Measurements from ENCODE around the gene CCNK. TPM values are rescaled to one million over a fixed set of nuclear protein-coding genes. Genes with fewer than 3 reads are reported as not detected.

The CCNK gene
- total and polyA plus RNA-seq, 5 donors from 2014 or later: 8.8 to 139 (median 22.3) TPM

- Histone ChIP-seq H3K4me1 (ENCODE audit: control insufficient read depth, insufficient read depth, low read length, poor library complexity, severe bottlenecking) (no peaks in the 10 kb centered on the region), H3K4me3 (ENCODE audit: low read depth, low read length) (no peak overlapping the region), H3K36me3 (ENCODE audit: control insufficient read depth, insufficient read depth, low read length) (no peaks in the 10 kb centered on the region), H3K27ac (ENCODE audit: insufficient read depth, low read length, poor library complexity, severe bottlenecking) (no peak overlapping the region), H3K9me3 (ENCODE audit: control insufficient read depth in 2 of 2, low read length in 2 of 2) (no peaks in the 10 kb centered on the region), H3K27me3 (ENCODE audit: control insufficient read depth, insufficient read depth, low read length) (no peaks in the 10 kb centered on the region)
- H3K9me3 Mint-ChIP-seq: no peaks in the 10 kb centered on the region
- no peak for DNase-seq
- H3K4me1 Mint-ChIP-seq: peaks cover 0 to 10% (median 4%) of the 10 kb centered on the region in 4 donors
- no peaks in the 10 kb centered on the region for H3K36me3 Mint-ChIP-seq
- ATAC-seq (ENCODE audit: low read depth in 2 of 2): no peak
- no peak overlapping the region for H3K4me3 Mint-ChIP-seq
- peak overlapping the region in 1 of 3 donors; percentile 7 for H3K27ac Mint-ChIP-seq
- H3K27me3 Mint-ChIP-seq: peaks cover under 1% of the 10 kb centered on the region
Observed at GRCh38 chr14:99554184-99554583, 73.0 kb downstream of the CCNK start.

GRCh38 chr14:99554757-99555531 lies 73.7 kb downstream of the CCNK start:
- Histone ChIP-seq H3K4me1 (ENCODE audit: control insufficient read depth, insufficient read depth, low read length, poor library complexity, severe bottlenecking) (no peaks in the 10 kb centered on the region), H3K27me3 (ENCODE audit: control insufficient read depth, insufficient read depth, low read length) (no peaks in the 10 kb centered on the region), H3K36me3 (ENCODE audit: control insufficient read depth, insufficient read depth, low read length) (no peaks in the 10 kb centered on the region), H3K27ac (ENCODE audit: insufficient read depth, low read length, poor library complexity, severe bottlenecking) (no peak overlapping the region), H3K9me3 (ENCODE audit: control insufficient read depth in 2 of 2, low read length in 2 of 2) (no peaks in the 10 kb centered on the region), H3K4me3 (ENCODE audit: low read depth, low read length) (no peak overlapping the region)
- ATAC-seq (ENCODE audit: low read depth in 2 of 2) (no peak), DNase-seq (no peak)
- Mint-ChIP-seq H3K36me3 (no peaks in the 10 kb centered on the region), H3K27me3 (peaks cover 5% of the 10 kb centered on the region), H3K4me3 (peak overlapping the region in 1 of 4 donors; percentile 12), H3K27ac (no peak overlapping the region), H3K9me3 (no peaks in the 10 kb centered on the region), H3K4me1 (peaks cover 0 to 10% (median 4%) of the 10 kb centered on the region in 4 donors)

- Histone ChIP-seq H3K4me1 (ENCODE audit: control insufficient read depth, insufficient read depth, low read length, poor library complexity, severe bottlenecking) (no peaks in the 10 kb centered on the region), H3K36me3 (ENCODE audit: control insufficient read depth, insufficient read depth, low read length) (no peaks in the 10 kb centered on the region), H3K27me3 (ENCODE audit: control insufficient read depth, insufficient read depth, low read length) (no peaks in the 10 kb centered on the region), H3K9me3 (ENCODE audit: control insufficient read depth in 2 of 2, low read length in 2 of 2) (no peaks in the 10 kb centered on the region), H3K27ac (ENCODE audit: insufficient read depth, low read length, poor library complexity, severe bottlenecking) (no peak overlapping the region), H3K4me3 (ENCODE audit: low read depth, low read length) (no peak overlapping the region)
- DNase-seq (no peak), ATAC-seq (ENCODE audit: low read depth in 2 of 2) (no peak)
- Mint-ChIP-seq H3K27me3 (peaks cover 5% of the 10 kb centered on the region), H3K4me1 (peaks cover 0 to 7% (median 2%) of the 10 kb centered on the region in 4 donors), H3K36me3 (no peaks in the 10 kb centered on the region), H3K9me3 (no peaks in the 10 kb centered on the region), H3K4me3 (no peak overlapping the region), H3K27ac (no peak overlapping the region)
Observed at GRCh38 chr14:99556134-99556791, 75.1 kb downstream of the CCNK start.

- H3K27me3 ChIP-seq (ENCODE audit: control insufficient read depth, insufficient read depth, low read length): no peaks in the 10 kb centered on the region
- ATAC-seq (ENCODE audit: low read depth in 2 of 2) (no peak), DNase-seq (no peak)
- H3K4me3 ChIP-seq (ENCODE audit: low read depth, low read length): no peak overlapping the region
- H3K4me1 Mint-ChIP-seq: peaks cover 0 to 14% (median 3%) of the 10 kb centered on the region in 4 donors
- no peaks in the 10 kb centered on the region for H3K9me3 ChIP-seq (ENCODE audit: control insufficient read depth in 2 of 2, low read length in 2 of 2)
- no peak overlapping the region for H3K4me3 Mint-ChIP-seq
- H3K27ac Mint-ChIP-seq: no peak overlapping the region
- H3K4me1 ChIP-seq (ENCODE audit: control insufficient read depth, insufficient read depth, low read length, poor library complexity, severe bottlenecking): no peaks in the 10 kb centered on the region
- peaks cover 5% of the 10 kb centered on the region for H3K27me3 Mint-ChIP-seq
- no peaks in the 10 kb centered on the region for H3K36me3 Mint-ChIP-seq
- H3K36me3 ChIP-seq (ENCODE audit: control insufficient read depth, insufficient read depth, low read length): no peaks in the 10 kb centered on the region
- no peak overlapping the region for H3K27ac ChIP-seq (ENCODE audit: insufficient read depth, low read length, poor library complexity, severe bottlenecking)
- no peaks in the 10 kb centered on the region for H3K9me3 Mint-ChIP-seq
Observed at GRCh38 chr14:99559286-99559990, 78.2 kb downstream of the CCNK start.

- Mint-ChIP-seq H3K4me1 (peaks cover 0 to 15% (median 3%) of the 10 kb centered on the region in 4 donors), H3K4me3 (no peak overlapping the region), H3K27ac (no peak overlapping the region), H3K9me3 (no peaks in the 10 kb centered on the region), H3K36me3 (no peaks in the 10 kb centered on the region), H3K27me3 (peaks cover 5% of the 10 kb centered on the region)
- Histone ChIP-seq H3K27ac (ENCODE audit: insufficient read depth, low read length, poor library complexity, severe bottlenecking) (no peak overlapping the region), H3K9me3 (ENCODE audit: control insufficient read depth in 2 of 2, low read length in 2 of 2) (no peaks in the 10 kb centered on the region), H3K36me3 (ENCODE audit: control insufficient read depth, insufficient read depth, low read length) (no peaks in the 10 kb centered on the region), H3K4me3 (ENCODE audit: low read depth, low read length) (no peak overlapping the region), H3K4me1 (ENCODE audit: control insufficient read depth, insufficient read depth, low read length, poor library complexity, severe bottlenecking) (no peaks in the 10 kb centered on the region), H3K27me3 (ENCODE audit: control insufficient read depth, insufficient read depth, low read length) (no peaks in the 10 kb centered on the region)
- DNase-seq: no peak
- ATAC-seq (ENCODE audit: low read depth in 2 of 2): no peak
Observed at GRCh38 chr14:99560403-99560802, 79.2 kb downstream of the CCNK start.

GRCh38 chr14:99560922-99561683 lies 79.9 kb downstream of the CCNK start:
- H3K4me3 ChIP-seq (ENCODE audit: low read depth, low read length): no peak overlapping the region
- no peak for ATAC-seq (ENCODE audit: low read depth in 2 of 2)
- no peaks in the 10 kb centered on the region for H3K36me3 ChIP-seq (ENCODE audit: control insufficient read depth, insufficient read depth, low read length)
- H3K27ac Mint-ChIP-seq: no peak overlapping the region
- no peaks in the 10 kb centered on the region for H3K36me3 Mint-ChIP-seq
- H3K27ac ChIP-seq (ENCODE audit: insufficient read depth, low read length, poor library complexity, severe bottlenecking): no peak overlapping the region
- peaks cover 5% of the 10 kb centered on the region for H3K27me3 Mint-ChIP-seq
- no peaks in the 10 kb centered on the region for H3K9me3 Mint-ChIP-seq
- H3K9me3 ChIP-seq (ENCODE audit: control insufficient read depth in 2 of 2, low read length in 2 of 2): no peaks in the 10 kb centered on the region
- peaks cover 0 to 11% (median 2%) of the 10 kb centered on the region in 4 donors for H3K4me1 Mint-ChIP-seq
- no peaks in the 10 kb centered on the region for H3K27me3 ChIP-seq (ENCODE audit: control insufficient read depth, insufficient read depth, low read length)
- H3K4me3 Mint-ChIP-seq: no peak overlapping the region
- no peak for DNase-seq
- H3K4me1 ChIP-seq (ENCODE audit: control insufficient read depth, insufficient read depth, low read length, poor library complexity, severe bottlenecking): no peaks in the 10 kb centered on the region

GRCh38 chr14:99561864-99562263 lies 80.7 kb downstream of the CCNK start:
- Histone ChIP-seq H3K27me3 (ENCODE audit: control insufficient read depth, insufficient read depth, low read length) (no peaks in the 10 kb centered on the region), H3K4me1 (ENCODE audit: control insufficient read depth, insufficient read depth, low read length, poor library complexity, severe bottlenecking) (no peaks in the 10 kb centered on the region), H3K27ac (ENCODE audit: insufficient read depth, low read length, poor library complexity, severe bottlenecking) (no peak overlapping the region), H3K9me3 (ENCODE audit: control insufficient read depth in 2 of 2, low read length in 2 of 2) (no peaks in the 10 kb centered on the region), H3K4me3 (ENCODE audit: low read depth, low read length) (no peak overlapping the region), H3K36me3 (ENCODE audit: control insufficient read depth, insufficient read depth, low read length) (no peaks in the 10 kb centered on the region)
- Mint-ChIP-seq H3K9me3 (no peaks in the 10 kb centered on the region), H3K36me3 (no peaks in the 10 kb centered on the region), H3K27ac (no peak overlapping the region), H3K27me3 (peaks cover 5% of the 10 kb centered on the region), H3K4me3 (no peak overlapping the region), H3K4me1 (peaks cover 0 to 8% (median 2%) of the 10 kb centered on the region in 4 donors)
- ATAC-seq (ENCODE audit: low read depth in 2 of 2): no peak
- no peak for DNase-seq

Data from CD4-positive, CD25-positive, alpha-beta regulatory T cell (primary cell).